Measurements from ENCODE around the gene SMIM14.
"Not testable (repeated sequence)": the region's sequence is repeated elsewhere in the genome, so short reads cannot be mapped to it uniquely, and the experiment has no call there.

DNA sequence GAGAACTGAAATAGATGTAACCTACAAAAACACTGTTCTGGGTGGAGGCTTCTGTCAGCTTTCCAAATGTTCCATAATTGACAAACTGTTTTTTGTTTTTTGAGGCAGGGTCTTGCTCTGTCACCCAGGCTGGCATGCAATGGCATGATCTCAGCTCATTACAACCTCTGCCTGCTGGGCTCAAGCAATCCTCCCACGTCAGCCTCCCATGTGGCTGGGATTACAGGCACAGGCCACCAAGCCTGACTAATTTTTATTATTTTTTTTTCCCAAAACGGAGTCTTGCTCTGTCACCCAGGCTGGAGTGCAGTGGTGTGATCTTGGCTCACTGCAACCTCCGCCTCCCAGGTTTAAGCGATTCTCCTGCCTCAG lies 136.0 kb downstream of the SMIM14 start:
- not testable (repeated sequence) for TF ChIP-seq POLR2AphosphoS5, POLR2A (IDR thresholded peaks at IDR 0.05; ENCODE audit: low read depth, low read length)

All from GM12892 (cell line).